NOMO-1 treated with DMSO at 0.1 percent for 48 hours (cell line): ENCODE measurements around the gene FADS1.

Experiments
- DNase-seq: peaks from one replicate; lab custom pipeline; 2025; ENCODE audit not compliant: unreplicated experiment; lab: John Stamatoyannopoulos, UW

Gene FADS1

DNA sequence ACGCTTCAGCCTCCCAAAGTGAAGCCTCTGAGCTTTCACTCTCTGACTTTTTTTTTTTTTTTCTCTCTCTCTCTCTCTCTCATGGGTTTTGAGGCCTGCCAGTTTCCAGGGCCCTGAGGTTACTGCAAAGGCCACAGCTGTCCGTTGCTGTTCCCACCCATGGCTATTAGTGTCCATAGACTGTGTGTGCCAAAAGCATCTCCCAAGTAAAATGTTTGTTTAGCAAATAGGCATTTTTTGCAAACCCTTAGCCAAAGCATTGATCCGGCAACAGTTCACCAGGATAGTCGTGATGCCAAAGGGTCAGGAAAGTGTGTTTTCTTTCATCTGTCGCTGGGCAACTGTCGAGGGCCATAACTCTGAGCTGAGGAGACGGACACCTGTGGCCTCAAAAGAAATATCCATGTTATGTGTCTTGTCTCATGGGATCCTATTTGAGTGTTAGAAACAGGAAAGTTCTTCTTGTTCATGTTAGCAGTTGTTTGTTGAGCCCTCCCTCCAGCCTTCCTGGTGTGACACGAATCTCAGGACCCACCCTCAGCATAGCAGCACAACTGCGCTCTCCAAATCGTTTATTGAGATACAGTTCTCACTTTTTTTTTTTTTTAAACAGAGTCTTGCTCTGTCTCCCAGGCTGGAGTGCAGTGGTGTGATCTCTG lies 29.7 kb upstream of the FADS1 start:
- no peak for DNase-seq

GRCh38 chr11:61844909-61845565 lies 28.2 kb upstream of the FADS1 start:
- no peak for DNase-seq

DNA sequence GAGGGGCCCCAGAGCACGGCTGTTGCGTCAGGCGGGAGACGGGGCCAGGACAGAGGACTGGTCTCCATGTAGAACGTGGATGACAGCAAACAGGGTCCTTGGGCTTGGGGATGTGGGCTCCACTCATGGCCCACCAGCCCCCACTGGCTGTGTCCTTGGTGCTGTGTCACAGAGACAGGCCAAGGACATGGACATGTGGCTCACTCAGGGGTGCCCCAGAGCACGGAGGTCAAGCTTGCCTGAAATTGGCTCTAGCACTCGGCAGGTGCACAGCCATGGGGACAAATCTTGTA lies 25.7 kb upstream of the FADS1 start:
- no peak for DNase-seq

DNA sequence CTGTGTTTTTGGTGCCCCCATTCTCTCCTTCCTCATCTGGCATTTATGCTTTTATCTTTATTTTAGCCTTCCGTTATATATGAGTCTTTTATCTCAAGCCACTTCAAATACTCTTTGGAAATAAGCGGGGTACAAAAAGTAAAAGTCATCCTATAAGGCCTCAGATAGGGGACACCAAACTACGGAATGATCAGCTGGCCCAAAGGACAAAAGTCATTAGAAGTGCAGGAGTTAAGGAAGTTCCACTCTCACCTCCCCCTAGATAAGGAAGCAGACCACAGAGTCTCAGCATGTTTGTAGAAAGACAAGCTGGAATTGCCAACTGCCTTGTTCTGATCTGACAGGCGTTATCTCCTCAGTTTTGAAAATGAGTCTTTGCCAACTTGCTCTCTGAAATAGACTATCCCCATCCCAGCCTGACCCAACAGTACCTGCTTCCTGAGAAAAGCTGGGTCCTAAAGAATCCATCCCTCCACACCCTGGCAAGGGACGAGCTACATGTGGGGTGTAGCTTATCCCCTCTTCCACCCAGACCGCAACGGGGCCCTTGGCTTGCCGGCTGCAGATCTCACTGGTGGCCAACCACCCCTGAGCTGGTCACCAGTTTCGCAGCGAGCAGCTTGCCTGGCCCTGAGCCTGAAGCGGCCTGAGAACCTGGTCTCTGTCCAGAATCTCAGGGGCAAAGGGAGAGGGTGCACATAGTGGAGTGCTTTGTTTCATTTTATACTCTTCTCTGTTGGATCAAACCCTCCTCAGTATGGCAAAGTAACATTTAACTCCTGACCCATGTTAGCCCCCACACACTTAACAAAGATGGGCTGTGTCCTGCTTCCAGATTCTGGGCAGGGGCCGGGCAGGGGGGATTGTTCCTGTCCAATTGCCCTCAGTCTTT lies 25.1 kb upstream of the FADS1 start:
- no peak for DNase-seq

DNA sequence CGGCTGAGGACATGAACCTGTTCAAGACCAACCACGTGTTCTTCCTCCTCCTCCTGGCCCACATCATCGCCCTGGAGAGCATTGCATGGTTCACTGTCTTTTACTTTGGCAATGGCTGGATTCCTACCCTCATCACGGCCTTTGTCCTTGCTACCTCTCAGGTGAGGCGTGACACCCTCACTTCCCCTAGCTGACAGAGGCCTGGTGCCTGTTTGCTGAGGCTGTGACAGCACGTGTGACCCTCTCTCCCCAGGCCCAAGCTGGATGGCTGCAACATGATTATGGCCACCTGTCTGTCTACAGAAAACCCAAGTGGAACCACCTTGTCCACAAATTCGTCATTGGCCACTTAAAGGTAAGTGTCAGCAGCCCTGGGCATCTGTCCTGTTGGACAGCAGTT lies 23.6 kb upstream of the FADS1 start:
- DNase-seq, result no peak

DNA sequence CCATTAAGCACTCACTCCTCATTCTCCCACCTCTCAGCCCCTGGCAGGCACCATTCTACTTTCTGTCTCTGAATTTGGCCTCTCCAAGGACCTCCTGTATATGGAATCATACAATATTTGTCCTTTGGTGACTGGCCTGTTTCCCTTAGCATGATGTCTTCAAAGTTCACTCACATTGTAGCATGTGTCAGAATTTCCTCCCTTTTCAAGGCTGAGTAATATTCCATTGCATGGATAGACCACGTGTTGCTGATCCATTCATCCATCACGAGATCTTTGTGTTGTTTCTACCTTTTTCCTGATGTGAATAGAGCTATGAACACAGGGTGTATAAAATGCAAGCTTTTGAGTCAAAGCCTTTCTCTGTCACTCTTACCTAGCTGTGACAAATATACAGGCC lies 22.9 kb upstream of the FADS1 start:
- DNase-seq, result no peak

DNA sequence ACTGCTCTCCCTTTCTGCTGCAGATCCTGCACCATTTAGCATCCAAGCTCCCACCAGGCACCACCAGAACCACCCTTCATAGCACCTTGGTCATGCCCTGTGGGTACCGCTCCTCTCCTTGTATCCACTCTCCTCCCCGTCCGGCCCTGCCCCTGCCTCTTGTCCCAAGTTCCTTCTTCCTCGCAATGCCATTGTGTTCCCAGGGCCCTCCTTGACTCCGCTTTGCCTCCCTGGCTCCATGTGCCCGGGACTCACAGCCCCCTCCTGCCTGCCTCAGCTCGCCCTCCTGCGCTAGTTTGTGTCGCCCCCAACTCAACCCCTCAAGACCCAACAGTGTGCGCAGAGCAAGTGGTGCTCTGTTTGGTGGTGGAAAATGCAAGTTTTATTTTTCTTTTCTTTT lies 22.1 kb upstream of the FADS1 start:
- DNase-seq, result no peak

DNA sequence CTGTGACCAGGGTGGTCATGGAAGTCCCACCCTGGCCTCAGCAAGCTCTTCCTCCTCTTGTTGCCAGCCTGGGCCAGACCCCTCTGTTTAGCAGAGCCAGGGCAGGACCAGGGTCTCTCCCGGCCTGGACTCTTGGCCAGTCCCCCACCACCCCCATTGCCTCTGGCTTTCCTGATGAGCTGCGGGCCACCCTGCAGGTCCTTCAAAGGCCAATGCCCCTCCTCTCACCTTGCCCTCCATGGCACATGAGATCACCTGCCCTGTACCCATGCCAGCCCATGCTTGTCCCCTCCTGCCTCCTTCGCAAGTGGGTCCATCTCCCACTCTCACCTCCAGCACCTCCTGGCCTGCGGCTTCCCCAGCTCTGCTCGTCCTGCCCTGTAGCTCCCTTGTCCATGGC lies 21.7 kb upstream of the FADS1 start:
- no peak for DNase-seq

- no peak for DNase-seq
These were observed 20.7 kb upstream of the FADS1 start for GRCh38 chr11:61837411-61838005.

DNA sequence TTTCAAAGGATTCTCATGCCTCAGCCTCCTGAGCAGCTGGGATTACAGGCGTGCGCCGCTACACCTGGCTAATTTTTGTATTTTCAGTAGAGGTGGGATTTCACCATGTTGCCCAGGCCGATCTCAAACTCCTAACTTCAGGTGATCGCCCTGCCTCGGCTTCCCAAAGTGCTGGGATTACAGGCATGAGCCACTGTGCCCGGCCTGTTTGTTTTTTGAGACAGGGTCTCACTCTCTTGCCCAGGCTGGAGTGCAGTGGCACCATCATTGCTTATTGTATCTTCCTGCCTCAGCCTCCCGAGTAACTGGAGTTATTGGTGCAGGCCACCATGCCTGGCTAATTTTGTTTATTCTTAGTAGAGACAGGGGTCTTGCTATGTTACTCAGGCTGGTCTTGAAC lies 19.4 kb upstream of the FADS1 start:
- no peak for DNase-seq

DNA sequence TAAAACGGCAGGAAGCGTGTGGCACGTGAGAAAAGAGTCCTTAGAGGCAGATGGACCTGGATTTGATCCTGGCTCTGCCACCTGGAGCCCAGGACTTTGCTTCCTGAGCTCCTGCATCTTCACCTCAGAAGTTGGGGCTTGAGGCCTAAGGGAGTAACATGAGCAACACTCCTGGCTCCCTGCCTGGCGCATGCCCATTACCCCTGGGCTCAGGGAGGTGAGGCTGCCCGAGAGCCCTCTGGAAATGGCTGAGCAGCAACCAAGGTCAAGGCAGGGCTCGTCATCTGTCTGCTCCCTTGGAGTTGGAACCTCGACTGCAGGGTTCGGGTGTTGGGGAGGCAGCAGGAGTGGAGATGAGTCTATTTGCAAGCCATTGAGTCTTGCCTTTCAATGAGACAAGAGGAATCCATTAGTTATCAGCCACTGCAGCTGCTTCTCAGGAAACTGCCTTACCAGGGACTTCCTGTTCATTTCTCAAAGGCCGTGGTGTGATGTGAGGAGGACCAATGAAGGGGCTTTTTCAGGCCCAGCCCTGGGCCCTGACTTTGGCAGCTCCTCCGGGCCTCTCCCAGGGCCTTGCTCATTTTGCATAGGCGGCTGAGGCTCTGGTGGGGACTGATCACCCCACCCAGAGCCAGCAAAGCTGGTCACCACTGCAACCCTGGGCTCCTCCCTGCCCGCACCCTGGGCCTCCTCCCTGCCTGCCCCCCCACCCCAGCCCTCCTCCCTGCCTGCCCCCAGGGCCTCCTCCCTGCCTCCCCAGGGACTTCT lies 17.7 kb upstream of the FADS1 start:
- DNase-seq, result peak; percentile 89

DNA sequence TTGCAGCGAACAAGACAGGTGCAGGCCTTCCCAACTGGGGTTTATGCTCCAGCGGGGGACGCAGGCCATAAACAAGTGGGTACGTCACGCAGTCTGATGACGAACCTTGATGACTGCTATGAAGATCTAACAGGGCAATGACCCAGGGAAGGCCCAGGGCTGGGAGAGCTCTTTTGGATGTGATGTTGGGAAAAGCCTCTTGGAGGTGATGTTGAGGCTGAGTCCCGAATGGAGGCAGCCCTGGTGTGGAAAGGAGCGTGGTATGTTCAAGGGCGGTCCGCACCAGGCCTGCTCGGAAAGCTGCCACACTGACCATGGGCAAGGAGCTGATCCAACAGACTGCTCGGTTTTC lies 17.1 kb upstream of the FADS1 start:
- no peak for DNase-seq

DNA sequence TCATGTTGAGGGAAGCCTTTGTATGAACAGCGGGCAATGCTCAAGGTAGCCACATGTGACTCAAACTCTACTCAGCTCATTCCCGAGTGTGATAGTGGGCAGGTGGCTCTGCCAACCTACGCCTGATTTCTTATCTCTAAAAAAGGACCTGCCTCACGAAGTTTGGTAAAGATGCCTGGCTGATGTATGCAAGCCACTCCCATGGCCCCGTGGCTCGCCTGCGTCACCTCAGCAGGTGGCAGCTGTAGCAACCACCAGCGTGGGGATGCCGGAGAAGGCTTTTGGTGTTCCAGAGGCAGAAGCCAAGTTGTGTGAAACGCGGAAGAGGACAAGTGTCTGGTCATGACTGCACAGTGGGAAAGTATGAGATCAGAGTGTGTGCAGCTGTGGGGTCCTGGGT lies 16.7 kb upstream of the FADS1 start:
- no peak for DNase-seq

DNA sequence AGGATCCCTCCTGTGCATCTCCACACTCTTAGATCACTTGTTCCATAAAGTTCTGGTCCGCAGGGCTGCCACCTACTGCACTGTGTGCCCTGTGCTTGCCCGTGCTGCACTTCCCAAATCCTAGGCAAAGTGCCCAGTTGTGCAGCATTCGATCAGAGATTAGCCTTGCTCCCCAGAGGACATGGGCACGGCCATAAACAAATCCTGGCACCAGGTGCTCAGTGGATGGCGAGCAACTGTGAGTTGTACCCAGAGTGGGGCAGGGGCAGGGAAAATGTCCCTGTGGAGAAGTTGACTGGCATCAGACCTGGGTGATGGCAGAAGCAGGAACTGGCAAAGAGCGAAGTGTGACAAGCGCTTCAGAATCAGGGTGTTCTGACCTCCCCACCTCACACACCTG lies 16.0 kb upstream of the FADS1 start:
- no peak for DNase-seq

DNA sequence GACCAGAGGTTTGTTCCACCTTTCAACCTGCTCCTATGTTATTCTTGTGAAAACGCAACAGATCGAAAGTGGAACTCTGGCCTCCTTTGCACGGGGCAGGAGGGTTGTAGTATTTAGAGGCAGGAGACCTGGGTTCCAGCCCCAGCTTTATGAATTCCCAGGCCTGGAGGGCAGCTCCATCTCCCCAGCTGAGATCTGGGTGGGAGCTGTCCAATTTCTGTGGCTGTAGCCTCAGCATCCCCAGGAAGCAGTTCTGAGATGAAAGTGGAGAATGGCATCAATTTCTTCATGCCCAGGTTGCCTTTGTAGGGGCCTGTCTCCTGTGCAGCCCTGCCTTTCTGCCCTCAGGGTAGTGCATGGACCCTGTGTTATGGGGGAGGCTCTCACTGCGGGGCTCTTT lies 15.4 kb upstream of the FADS1 start:
- no peak for DNase-seq

GRCh38 chr11:61830237-61831105 lies 13.7 kb upstream of the FADS1 start:
- no peak for DNase-seq

DNA sequence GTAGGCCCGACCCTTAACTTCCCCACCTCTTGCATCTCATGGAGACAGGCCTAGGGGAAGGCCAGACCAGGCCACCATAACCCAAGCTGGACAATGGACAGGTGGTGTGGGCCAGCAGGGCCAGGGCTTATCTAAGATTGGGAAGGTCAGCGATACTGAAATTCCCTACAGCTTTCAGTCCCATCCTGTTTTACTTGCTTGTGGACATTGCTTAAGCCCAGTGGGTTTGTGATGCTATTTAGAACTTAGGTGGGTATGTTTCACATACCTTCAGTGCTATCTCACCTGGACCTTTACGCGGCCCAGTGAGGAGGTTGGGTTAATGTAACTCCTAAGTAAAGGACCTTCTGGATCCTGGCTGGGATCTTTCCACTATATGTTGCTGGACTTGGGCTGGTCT lies 13.0 kb upstream of the FADS1 start:
- DNase-seq, result no peak

DNA sequence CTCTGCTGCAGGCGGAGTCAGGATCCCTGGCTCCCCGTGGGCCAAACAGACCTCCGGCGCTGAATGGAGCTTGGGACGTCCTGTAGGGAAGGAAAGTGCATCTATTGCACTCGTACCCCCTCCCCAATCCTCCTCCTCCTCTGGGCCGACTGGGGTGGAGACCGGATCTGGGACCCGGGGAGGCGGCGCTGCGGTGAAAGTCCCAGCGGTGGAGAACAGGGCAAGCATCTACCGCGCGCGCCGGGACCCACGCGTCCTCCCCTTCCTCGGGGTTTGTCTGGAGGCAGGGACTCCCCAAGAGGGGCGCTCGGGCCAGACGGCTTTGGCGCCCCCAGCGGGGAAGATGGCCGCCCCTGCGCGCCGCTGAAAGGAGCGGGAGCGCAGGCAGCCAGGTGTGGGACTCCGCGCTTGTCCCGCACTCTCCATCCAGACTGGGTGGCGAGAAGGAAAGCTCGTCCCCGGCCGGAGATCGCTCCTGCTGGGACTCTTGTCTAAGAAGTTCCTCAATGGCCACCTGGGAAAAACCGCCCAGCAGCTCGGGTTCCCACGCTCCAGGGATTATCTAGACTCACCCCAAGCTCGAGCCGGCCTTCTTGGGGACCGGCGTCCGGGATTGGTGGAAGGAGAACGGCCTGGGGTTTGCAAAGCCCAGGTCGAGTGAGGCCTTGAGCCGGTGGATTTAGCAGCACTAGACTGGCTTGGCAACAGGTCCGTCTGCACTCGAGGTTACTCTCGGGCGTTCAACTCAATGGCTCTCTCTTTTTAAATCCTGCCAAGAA lies 12.0 kb upstream of the FADS1 start:
- peak; percentile 10 for DNase-seq

GRCh38 chr11:61828379-61828628 lies 11.5 kb upstream of the FADS1 start:
- DNase-seq, result no peak
